Measurements from ENCODE around the gene SPRY4.
"Not testable (repeated sequence)": the region's sequence is repeated elsewhere in the genome, so short reads cannot be mapped to it uniquely, and the experiment has no call there.

SPRY4 gene

DNA sequence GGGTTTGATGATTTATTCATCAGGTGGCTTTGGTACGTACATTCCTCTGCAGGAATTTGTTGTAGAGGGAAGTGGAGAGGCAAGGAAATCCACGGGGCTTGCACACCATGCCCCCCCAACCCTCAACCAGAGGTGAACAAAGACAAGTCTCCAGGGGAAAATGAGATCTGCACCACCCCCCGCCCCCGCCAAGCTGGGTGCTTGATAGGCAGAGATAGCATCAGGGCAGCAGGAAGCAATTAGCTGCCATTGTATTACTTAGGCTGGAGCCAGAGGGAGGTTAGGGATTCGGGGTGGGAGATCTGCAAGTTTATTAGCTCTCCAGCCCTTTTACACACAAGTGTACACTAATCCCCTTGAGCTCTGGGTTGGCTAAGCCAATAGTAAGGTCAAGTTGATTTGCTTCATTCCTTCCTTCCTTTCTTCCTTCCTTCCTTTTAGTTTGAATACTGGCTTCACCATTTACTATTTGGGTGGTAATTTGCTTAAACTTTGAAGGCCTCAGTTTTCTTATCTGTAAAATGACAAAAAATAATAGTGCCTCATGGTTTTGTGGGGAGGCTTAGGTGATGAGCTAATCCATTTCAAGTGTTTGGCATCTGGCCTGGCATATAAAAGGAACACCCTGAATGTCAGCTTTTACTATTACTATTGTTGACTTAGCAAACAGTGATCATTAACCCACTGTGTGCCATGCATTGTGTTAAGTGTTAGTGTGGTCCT lies 34.1 kb downstream of the SPRY4 start:
- no peak for DNase-seq

DNA sequence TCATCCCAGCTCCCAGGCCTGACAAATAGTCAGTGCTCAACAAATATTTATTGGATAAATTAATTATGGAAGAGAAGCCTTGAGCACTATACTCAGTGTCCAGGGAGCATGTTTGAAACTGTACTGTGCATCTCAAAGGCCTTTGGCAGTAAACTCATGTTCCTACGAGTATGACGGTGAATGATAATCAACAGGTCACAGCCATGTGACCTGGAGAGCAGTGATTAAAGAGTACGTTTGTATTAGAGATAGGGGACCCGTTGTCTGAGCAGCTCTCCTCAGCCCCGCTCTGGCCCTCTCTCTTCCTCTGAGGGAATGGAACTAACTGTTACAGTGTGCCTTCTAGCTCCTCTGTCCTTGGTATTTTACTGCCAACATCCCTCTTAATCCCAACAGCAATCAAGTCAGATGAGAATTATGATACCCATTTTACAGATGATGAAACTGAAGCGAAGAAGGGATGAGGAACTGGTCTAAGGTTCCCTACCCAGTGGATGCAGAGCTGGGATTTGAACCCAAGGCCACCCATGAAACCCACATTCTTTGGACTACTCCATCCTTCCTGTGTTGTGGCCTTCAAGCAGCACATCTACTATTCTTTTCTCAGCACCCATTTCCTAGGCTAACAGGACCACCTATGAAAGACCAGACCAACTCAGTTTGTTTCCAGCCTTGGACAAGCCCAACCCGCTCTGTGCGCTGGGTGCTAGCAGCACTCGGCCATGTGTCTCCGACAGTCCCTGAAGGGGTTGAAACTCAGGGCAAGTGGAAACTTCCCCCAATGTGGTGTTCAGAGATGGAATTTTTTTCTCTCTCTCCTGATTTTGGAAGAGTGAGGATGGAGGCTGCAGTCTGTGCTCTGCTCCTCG lies 34.9 kb downstream of the SPRY4 start:
- DNase-seq: no peak

DNA sequence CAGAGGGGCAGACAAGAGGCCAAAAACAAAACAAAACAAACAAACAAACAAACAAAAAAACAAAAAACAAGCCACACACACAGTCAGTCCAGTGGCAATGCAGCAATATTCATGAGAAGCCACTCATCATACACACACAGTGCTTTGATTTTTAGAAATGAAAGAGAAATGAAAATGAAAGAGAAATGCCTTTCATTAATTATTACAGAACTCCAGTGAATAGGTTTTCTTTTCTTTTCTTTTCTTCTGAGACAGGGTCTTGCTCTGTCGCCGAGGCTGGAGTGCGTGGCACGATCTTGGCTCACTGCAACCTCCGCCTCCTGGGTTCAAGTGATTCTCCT lies 36.9 kb downstream of the SPRY4 start:
- DNase-seq: no peak

DNA sequence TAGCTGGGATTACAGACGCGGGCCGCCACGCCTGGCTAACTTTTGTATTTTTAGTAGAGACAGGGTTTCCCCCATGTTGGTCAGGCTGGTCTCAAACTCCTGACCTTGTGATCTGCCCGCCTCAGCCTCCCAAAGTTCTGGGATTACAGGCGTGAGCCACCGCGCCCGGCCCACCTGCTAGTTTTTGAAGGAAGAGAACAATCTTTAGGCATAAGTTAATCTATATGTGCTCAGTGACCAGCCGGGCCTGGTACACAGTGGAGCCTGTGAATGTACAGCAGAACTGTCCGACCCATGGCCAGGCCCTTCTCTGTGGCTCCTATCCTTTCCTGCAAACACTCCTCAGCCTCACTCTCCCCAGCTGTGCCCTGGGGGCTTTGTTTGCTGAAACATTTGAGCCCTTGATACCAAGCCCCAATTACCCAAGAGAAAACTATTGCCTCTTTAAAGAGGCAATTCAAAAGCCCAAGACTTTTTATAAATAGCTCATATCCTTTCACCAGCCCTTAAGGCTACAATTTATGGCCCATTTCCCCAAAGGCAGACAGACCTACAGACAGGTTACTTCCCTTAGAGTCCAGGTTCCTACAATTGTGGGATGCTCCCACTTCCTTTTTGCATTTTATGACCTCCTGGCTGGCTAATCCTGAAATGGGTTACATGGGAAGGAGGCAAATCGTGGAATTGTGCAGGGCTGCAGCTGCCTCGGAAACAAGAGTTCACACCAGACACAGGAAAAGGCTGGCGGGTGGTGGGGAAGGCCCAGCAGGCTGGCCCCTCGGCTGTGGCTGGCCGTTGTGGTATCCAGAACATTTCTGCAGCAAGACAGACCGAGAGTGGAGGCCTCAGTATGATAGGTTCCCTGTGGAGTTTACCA lies 37.5 kb downstream of the SPRY4 start:
- no peak for DNase-seq

DNA sequence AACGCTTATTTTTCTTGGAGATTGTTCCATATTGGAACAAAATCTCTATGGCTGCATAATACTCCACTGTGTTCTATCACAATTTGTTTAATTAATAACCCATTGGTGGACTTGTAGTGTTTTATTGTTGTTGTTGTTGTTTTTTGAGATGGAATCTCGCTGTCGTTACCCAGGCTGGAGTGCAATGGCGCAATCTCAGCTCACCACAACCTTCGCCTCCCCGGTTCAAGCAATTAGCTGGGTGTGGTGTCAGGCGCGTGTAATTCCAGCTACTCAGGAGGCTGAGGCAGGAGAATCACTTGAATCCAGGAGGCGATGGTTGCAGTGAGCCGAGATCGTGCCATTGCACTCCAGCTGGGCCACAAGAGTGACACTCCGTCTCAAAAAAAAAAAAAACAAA lies 38.7 kb downstream of the SPRY4 start:
- DNase-seq: no peak

DNA sequence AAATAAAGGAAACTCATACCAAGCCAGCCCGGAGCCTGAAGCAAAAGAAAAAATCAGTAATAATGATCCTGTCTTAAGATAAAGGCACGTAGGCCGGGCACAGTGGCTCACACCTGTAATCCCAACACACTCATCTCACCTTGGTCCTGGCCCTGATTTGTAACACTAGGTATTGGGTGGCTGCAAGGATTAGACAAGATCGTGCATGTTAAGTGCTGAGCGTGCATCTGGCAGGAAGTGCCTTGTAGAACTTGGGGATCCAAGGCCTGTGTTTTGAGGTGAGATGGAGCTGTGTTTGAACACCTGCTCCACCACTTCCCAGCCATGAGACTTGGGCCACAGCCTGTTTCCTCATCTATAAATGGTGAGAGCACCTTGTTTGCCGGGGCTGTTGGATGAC lies 41.5 kb downstream of the SPRY4 start:
- no peak for DNase-seq

DNA sequence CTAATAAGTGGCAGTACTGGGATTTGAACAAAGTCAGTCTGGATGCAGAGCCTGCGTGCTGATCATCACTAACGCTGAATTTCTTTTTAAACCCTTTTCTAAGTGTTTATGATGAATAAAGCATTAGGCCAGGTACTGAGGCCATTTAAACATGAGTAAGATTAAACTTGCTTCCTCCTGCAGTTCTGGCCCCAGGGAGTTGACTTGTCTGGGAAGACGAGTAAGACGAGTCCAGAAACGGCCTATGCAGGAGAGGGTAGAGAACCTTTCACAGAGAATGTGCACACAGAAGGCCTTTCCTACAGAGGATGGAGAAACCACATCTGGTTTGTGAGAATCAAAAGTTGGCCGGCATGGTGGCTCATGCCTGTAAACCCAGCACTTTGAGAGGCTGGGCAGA lies 42.9 kb downstream of the SPRY4 start:
- no peak for DNase-seq

DNA sequence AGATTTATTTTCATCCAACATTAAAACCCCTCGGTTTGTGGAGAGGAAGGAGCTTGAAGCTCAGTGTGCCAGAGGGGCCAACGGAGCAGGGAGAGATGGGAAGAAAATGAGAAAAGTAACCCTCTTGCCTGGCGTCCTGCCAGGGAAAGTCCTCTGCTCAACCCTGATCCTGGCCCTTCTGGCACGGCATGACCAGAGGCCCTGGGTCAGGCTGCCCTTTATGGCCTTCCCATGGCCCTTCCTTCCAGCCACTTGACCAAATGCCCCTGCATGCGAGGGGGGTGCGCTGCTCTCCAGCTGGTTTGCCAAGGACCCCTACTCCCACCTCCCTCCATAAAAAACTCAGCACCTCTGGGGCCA lies 43.8 kb downstream of the SPRY4 start:
- no peak for DNase-seq

DNA sequence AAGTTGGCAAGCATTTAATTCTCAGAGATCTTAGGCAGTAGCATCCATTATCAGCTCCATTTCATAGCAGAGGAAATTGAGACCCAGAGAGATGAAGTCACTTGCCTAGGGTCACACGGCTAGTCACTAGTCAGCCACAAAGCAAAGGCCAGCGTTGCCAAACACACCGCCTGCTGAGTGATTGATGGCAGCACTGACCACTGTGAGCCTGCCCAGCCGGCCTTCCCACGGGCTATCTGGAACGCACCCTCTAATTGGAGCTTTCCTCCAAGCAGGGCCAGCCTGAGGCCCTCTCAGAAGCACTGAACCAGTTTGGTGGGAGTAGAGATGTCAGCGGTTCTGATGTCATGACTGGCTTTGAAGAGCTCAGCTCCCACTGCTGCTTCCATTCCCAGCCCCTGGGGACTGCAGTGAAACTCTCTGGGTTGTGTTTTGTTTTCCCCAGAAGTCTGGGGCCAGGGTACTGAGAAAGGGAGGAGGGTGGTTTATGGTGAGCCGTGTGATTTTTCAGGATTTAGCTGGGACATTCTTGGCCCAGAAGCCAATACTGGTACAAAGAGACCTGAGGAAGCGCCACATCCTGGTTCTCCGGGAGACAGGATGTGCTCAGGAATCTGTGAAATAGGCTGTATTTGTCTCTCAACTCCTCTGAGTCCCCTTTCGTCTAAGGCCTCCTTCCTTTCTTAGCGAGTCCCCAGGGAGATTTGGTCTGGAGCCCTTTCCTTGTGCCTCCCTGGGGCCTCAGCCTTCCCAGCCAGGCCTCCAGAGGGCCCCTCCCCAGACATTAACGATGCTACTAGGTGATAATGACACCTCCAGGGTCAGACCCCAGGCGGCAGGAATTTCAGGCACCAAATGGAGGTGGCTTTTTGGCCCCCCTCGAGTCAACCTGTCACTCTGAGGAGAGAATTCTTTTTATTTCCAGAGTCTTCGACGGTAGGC lies 44.5 kb downstream of the SPRY4 start:
- no peak for DNase-seq

DNA sequence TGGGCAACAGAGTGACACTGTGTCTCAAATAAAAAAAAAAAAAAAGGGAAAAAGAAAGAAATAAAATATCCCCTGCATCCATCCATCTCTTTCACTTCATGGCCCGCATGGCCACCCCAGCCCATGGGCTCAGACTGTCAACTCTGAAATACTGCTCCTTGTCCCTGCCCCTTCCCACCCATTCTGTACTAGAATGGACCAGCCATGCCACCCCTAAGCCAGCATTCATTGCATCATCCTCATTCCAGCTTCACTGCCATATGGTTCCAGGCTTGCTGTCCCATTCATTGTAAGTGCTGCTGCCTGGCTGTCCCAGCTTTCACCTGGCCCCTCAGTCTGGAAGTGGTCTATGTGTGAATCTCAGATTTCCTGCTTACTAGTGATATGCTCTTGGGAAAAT lies 46.2 kb downstream of the SPRY4 start:
- no peak for DNase-seq

DNA sequence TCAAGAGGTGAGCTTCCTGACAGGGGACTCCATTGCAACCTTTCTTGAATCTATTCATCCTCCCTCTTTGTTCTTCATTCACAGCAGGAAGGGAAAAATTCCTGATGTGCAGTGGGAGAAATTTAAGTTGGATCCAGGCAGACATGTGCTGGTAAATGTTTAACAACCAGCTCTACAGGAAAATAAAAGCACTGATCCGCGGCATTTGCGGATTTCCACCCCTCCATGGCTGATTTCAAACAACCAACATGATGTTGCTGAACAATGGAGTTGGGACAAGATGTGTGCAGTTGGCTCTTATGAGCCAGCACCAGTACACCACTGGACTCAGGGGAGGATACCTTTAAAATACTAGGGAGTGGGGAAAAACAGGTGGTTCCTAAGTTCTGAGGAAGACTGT lies 47.0 kb downstream of the SPRY4 start:
- no peak for DNase-seq

DNA sequence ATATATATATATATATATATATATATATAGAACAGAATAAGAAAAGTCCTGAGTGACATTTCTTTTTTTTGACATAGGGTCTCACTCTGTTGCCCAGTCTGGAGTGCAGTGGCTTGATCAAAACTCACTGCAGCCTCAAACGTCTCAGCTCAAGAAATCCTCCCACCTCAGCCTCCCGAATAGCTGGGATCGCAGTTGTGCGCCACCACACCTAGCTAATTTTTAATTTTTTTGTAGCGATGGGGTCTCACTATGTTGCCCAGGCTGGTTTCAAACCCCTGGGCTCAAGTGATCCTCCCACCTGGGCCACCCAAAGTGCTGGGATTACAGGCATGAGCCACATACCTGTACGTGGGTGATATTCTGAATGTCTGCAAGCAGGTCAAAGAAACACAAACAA lies 48.3 kb downstream of the SPRY4 start:
- DNase-seq: no peak

DNA sequence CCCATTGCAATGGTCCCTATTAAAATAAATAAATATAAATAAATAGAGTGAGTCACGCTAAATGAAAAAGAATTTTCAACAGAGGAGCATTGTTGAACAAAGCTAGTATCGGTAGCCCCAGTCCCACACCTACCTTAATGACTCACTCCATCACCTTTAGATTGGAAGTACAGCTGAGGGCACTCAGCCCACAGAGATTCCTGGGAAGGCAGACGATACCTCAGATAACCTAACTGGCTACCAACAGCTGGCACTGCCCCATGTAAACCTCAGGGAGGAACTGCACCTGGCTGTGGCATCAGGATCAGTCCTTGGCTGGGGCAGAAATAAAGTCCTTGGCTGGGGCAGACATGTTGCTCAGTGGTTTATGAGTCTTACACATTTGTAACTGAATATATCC lies 49.3 kb downstream of the SPRY4 start:
- DNase-seq: no peak

DNA sequence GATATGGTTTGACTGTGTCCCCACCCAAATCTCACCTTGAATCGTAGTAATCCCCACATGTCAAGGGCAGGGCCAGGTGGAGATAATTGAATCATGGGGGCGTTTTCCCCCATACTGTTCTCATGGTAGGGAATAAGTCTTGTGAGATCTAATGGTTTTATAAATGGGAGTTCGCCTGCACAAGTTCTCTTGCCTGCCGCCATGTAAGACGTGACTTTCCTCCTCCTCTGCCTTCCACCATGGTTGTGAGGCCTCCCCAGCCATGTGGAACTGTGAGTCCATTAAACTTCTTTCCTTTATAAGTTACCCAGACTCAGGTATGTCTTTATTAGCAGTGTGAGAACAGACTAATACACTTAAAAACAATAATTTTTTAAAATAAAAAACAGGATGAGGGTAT lies 52.2 kb downstream of the SPRY4 start:
- DNase-seq: not testable (repeated sequence)

DNA sequence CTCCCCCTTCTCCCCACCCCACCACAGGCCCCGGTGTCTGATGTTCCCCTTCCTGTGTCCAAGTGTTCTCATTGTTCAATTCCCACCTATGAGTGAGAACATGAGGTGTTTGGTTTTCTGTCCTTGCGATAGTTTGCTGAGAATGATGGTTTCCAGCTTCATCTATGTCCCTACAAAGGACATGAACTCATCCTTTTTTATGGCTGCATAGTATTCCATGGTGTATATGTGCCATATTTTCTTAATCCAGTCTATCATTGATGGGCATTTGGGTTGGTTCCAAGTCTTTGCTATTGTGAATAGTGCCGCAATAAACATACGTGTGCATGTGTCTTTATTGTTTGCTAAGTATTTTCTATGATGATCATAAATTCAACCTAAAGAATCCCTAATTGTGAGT lies 60.7 kb downstream of the SPRY4 start:
- DNase-seq: not testable (repeated sequence)

DNA sequence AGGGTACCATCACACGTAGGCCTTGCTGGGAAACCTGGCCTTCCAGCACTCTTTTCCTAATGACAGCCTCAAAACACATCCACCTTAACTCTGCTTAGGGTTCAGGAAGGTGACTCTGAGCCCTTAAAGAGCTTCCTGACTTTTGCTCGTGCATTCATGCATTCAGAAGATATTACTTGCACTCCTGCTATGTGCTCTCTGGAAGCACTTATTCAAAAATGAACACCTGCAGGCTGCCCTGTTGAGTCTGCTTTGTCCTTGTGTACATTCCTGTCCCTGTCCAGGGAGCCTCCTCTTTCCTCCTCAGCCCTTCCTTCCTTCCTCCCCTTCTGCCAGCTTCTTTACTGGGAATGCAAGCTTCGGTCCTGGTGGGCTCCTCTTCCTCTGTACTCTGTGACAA lies 61.5 kb downstream of the SPRY4 start:
- DNase-seq: no peak

DNA sequence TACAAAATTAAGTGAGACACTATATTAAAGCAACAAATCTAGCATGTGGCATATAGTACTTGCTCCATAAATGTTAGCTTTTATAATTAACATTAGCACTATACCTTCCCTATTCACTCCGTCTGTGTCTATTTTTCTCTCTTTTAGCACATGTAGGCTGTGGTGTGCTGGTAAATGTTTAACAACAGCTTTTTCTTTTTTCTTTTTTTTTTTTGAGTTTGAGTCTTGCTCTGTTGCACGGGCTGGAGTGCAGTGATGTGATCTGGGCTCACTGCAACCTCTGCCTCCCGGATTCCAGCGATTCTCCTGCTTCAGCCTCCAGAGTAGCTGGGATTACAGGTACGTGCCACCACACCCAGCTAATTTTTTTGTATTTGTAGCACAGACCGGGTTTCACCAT lies 62.1 kb downstream of the SPRY4 start:
- DNase-seq: no peak

All from stimulated activated CD4-positive, alpha-beta T cell treated with anti-CD3 and anti-CD28 coated beads, Interleukin-15, amount 100 ng/mL, for 24 hours (primary cell).